A549 (cell line): ENCODE data around the gene ATXN1L. TPM values are rescaled to one million over a fixed set of nuclear protein-coding genes. Genes with fewer than 3 reads are reported as not detected.

Source experiments
- ATAC-seq, 2 experiments: fragments of 200-7000 bp in 1 of 2; fragments of >200 bp in 1 of 2; cut with Nextera tagmentation in 1 of 2; cut with Tn5 transposase in 1 of 2; 3 replicates each; pipeline versions ENCODE4 v1.8.0 to v1.9.1; 2018 to 2020; ENCODE audit warnings: mild to moderate bottlenecking in 1 of 2, moderate library complexity in 1 of 2
- CTCF ChIA-PET: fragments of 300-600 bp; sonication (Branson Sonifier 250); formaldehyde crosslinking; extraction: SDS; loops from one replicate; lab custom pipeline; 2021; ENCODE audit warnings: antibody characterized with exemption, inconsistent platforms; lab: Yijun Ruan, JAX
- POLR2A ChIA-PET: fragments of 350-600 bp; formaldehyde crosslinking; extraction: SDS; loops from one replicate; lab custom pipeline; 2021; ENCODE audit warnings: antibody characterized with exemption, inconsistent platforms; lab: Yijun Ruan, JAX
- DNase-seq, 2 experiments: peaks; one replicate each; pipeline versions ENCODE4 v3.0.0 to v3.0.0-alpha.2; 2011 to 2016; ENCODE audit warnings: low read depth in 1 of 2, low spot score in 1 of 2
- FAIRE-seq: peaks from 2 replicates; lab custom pipeline; 2011; peaks lifted over from hg19 to GRCh38; lab: Jason Lieb, UNC
- H3K27ac ChIP-seq, 2 experiments: fragments of >200 bp; sonication (Bioruptor Twin); formaldehyde crosslinking; 3 replicates each; pipeline ENCODE4 v1.5.1; 2016 to 2017
- H3K4me1 ChIP-seq: fragments of >200 bp; sonication (Bioruptor Twin); formaldehyde crosslinking; 3 replicates; pipeline ENCODE4 v1.6.1; 2016
- H3K4me2 ChIP-seq: fragments of >200 bp; sonication (Bioruptor Twin); formaldehyde crosslinking; 3 replicates; pipeline ENCODE4 v1.6.1; 2016
- H3K4me3 ChIP-seq: fragments of >200 bp; sonication (Bioruptor Twin); formaldehyde crosslinking; 3 replicates; pipeline ENCODE4 v1.5.1; 2016
- H3K9me3 ChIP-seq: fragments of >200 bp; sonication (Bioruptor Twin); formaldehyde crosslinking; 3 replicates; pipeline ENCODE4 v1.6.1; 2016
- BHLHE40 ChIP-seq: IDR thresholded peaks from 2 replicates; pipeline ENCODE4 v1.6.1; 2012; ENCODE audit warnings: low read depth, low read length, inconsistent platforms
- CHD4 ChIP-seq: fragments of 200-600 bp; sonication (generic); IDR thresholded peaks from 2 replicates; pipeline ENCODE4 v1.6.1; 2016; ENCODE audit warnings: antibody characterized with exemption, mild to moderate bottlenecking, borderline replicate concordance
- EHF ChIP-seq: fragments of 250-450 bp; sonication (Bioruptor Pico); IDR thresholded peaks from 2 replicates; pipeline ENCODE4 v1.5.0; 2020; ENCODE audit warnings: mild to moderate bottlenecking
- ELK1 ChIP-seq: fragments of 150-350 bp; IDR thresholded peaks from 2 replicates; pipeline ENCODE4 v1.6.1; 2014; ENCODE audit warnings: low read depth, mild to moderate bottlenecking, low read length
- EP300 ChIP-seq, 2 experiments: fragments of >200 bp; sonication (Bioruptor Twin); formaldehyde crosslinking; IDR thresholded peaks; 2 replicates in 1 of 2; 3 replicates in 1 of 2; pipeline ENCODE4 v1.6.1; 2016 to 2017
- FOSL2 ChIP-seq, 2 experiments: fragments of 450-650 bp in 1 of 2; fragments of >200 bp in 1 of 2; sonication (Bioruptor Twin) in 1 of 2; formaldehyde crosslinking; IDR thresholded peaks; 2 replicates each; pipeline versions ENCODE4 v1.5.0 to v1.6.1; 2016 to 2020; ENCODE audit warnings: mild to moderate bottlenecking in 1 of 2, moderate library complexity in 1 of 2
- FOXS1 ChIP-seq: fragments of 250-450 bp; sonication (Bioruptor Pico); IDR thresholded peaks from 2 replicates; pipeline ENCODE4 v1.5.0; 2020; ENCODE audit warnings: mild to moderate bottlenecking, moderate library complexity
- GATA3 ChIP-seq: IDR thresholded peaks from 2 replicates; pipeline ENCODE4 v1.6.1; 2012; ENCODE audit warnings: borderline replicate concordance
- HMGXB4 ChIP-seq: fragments of 250-450 bp; sonication (Bioruptor Pico); IDR thresholded peaks from 2 replicates; pipeline ENCODE4 v1.5.0; 2021; ENCODE audit warnings: mild to moderate bottlenecking, moderate library complexity, borderline replicate concordance
- HOXA7 ChIP-seq: fragments of 250-450 bp; sonication (Bioruptor Pico); IDR thresholded peaks from 2 replicates; pipeline ENCODE4 v1.5.0; 2020; ENCODE audit warnings: mild to moderate bottlenecking, moderate library complexity
- HOXB13 ChIP-seq: fragments of 250-450 bp; sonication (Bioruptor Pico); IDR thresholded peaks from 2 replicates; pipeline ENCODE4 v1.5.0; 2020; ENCODE audit warnings: low read depth, mild to moderate bottlenecking, moderate library complexity
- JUN ChIP-seq, 2 experiments: fragments of >200 bp; sonication (Bioruptor Twin); formaldehyde crosslinking; IDR thresholded peaks; 2 replicates in 1 of 2; 3 replicates in 1 of 2; pipeline ENCODE4 v1.6.1; 2016 to 2017
- JUNB ChIP-seq: fragments of >200 bp; sonication (Bioruptor Twin); formaldehyde crosslinking; IDR thresholded peaks from 2 replicates; pipeline ENCODE4 v1.6.1; 2016
- KDM5A ChIP-seq: fragments of 200-600 bp; sonication (generic); IDR thresholded peaks from 2 replicates; pipeline ENCODE4 v1.6.1; 2016; ENCODE audit warnings: antibody characterized with exemption, mild to moderate bottlenecking
- MAFK ChIP-seq: fragments of 450-650 bp; IDR thresholded peaks from 2 replicates; pipeline ENCODE4 v1.6.1; 2014; ENCODE audit not compliant: partially characterized antibody
- MAX ChIP-seq: IDR thresholded peaks from 2 replicates; pipeline ENCODE4 v1.6.1; 2012
- MAZ ChIP-seq: fragments of 150-350 bp; IDR thresholded peaks from 2 replicates; pipeline ENCODE4 v1.6.1; 2014; ENCODE audit warnings: antibody characterized with exemption, low read depth, low read length, borderline replicate concordance
- NFE2L2 ChIP-seq: fragments of 150-350 bp; conservative IDR thresholded peaks from 2 replicates; pipeline ENCODE4 v1.6.1; 2014; ENCODE audit warnings: low read length
- PBX3 ChIP-seq: IDR thresholded peaks from 2 replicates; pipeline ENCODE4 v1.6.1; 2012
- POLR2AphosphoS2 ChIP-seq: conservative IDR thresholded peaks from 2 replicates; pipeline ENCODE4 v1.6.1; 2012; ENCODE audit warnings: low read length, improper control_type of control experiment, inconsistent platforms
- RAD21 ChIP-seq, 2 experiments: fragments of >200 bp in 1 of 2; sonication (Bioruptor Twin) in 1 of 2; formaldehyde crosslinking in 1 of 2; IDR thresholded peaks in 1 of 2; conservative IDR thresholded peaks in 1 of 2; 2 replicates in 1 of 2; 3 replicates in 1 of 2; pipeline ENCODE4 v1.6.1; 2012 to 2018; ENCODE audit warnings: inconsistent platforms in 1 of 2
- RFX5 ChIP-seq: fragments of 450-650 bp; IDR thresholded peaks from 2 replicates; pipeline ENCODE4 v1.7.1; 2014; ENCODE audit warnings: antibody characterized with exemption, mild to moderate bottlenecking, moderate library complexity
- SREBF2 ChIP-seq: fragments of 450-650 bp; IDR thresholded peaks from 2 replicates; pipeline ENCODE4 v1.6.1; 2014; ENCODE audit warnings: mild to moderate bottlenecking, moderate library complexity
- TFCP2L1 ChIP-seq: fragments of 250-450 bp; sonication (Bioruptor Pico); IDR thresholded peaks from 2 replicates; pipeline ENCODE4 v1.5.0; 2021; ENCODE audit warnings: mild to moderate bottlenecking
- TP53 ChIP-seq: fragments of 250-450 bp; sonication (Bioruptor Pico); IDR thresholded peaks from 2 replicates; pipeline ENCODE4 v1.5.0; 2021; ENCODE audit warnings: mild to moderate bottlenecking, moderate library complexity
- USF2 ChIP-seq: fragments of 450-650 bp; IDR thresholded peaks from 2 replicates; pipeline ENCODE4 v1.6.1; 2014; ENCODE audit warnings: antibody characterized with exemption
- ZFP36 ChIP-seq: fragments of 450-650 bp; IDR thresholded peaks from 2 replicates; pipeline ENCODE4 v1.6.1; 2014; ENCODE audit warnings: borderline replicate concordance; ENCODE audit not compliant: partially characterized antibody
- ZSCAN20 ChIP-seq: fragments of 250-450 bp; sonication (Bioruptor Pico); IDR thresholded peaks from 2 replicates; pipeline ENCODE4 v1.8.0; 2022; ENCODE audit warnings: mild to moderate bottlenecking, moderate library complexity
- WGBS: methylation state at CpG from one replicate; pipeline ENCODE4 v1.1.6; 2017; ENCODE audit errors: missing lambda C conversion rate; 5-methylcytosine and 5-hydroxymethylcytosine counted together
- polyA plus RNA-seq, 4 experiments: library from polyadenylated mRNA; depleted of rRNA in 3 of 4; stranded (reverse); fragments of >200 nt; fragmentation: RNase III in 1 of 4; extraction: RNeasy Plus Mini Kit Qiagen cat#74134 plus additional on column Dnase treatment in 1 of 4; gene quantifications; 2 replicates in 3 of 4; 3 replicates in 1 of 4; pipeline ENCODE4 v1.2.3, GENCODE V29; 2011 to 2017

The ATXN1L gene
- polyA plus RNA-seq, 2 of the 4 experiments (the other 2 are of a cell fraction): 16.9 to 17.4 TPM

GRCh38 chr16:71869089-71869488 lies 23.3 kb downstream of the ATXN1L start:
- FAIRE-seq: no peak
- DNase-seq: no peak
- no peak for ATAC-seq
- ChIA-PET POLR2A (no interaction called here), CTCF (interaction anchor here (1.2 to 1.4 kb wide), 2 partner anchors 10 to 14 kb away, joined by 3 to 8 read pairs; partner anchors contain the start of gene ZNF821)
- TF ChIP-seq BHLHE40 (no peak), MAFK (no peak), ZFP36 (no peak), ZSCAN20 (CRISPR knock-in tag) (no peak), FOXS1 (CRISPR knock-in tag) (no peak), CHD4 (no peak), PBX3 (no peak), HOXB13 (no peak), POLR2AphosphoS2 (no peak), MAX (no peak), TFCP2L1 (CRISPR knock-in tag) (no peak), JUN (IDR thresholded peaks at IDR 0.05) (no peak), HMGXB4 (no peak), SREBF2 (no peak), ELK1 (no peak), USF2 (no peak)
- Histone ChIP-seq H3K4me2 (no peak overlapping the region), H3K4me3 (no peak overlapping the region), H3K27ac (no peak overlapping the region), H3K9me3 (no peaks in the 10 kb centered on the region), H3K4me1 (no peaks in the 10 kb centered on the region)
- 88% methylated on average over 1 of the region's 1 CpG for WGBS

- FAIRE-seq: no peak
- no peak for ATAC-seq
These were observed 25.0 kb downstream of the ATXN1L start for GRCh38 chr16:71870818-71871217.

More at GRCh38 chr16:71870818-71871217, 25.0 kb downstream of the ATXN1L start:
- POLR2A ChIA-PET: no interaction called here
- 82% methylated on average over 2 of the region's 2 CpGs for WGBS
- DNase-seq: no peak
- no peak overlapping the region for H3K4me3 ChIP-seq
- no peaks in the 10 kb centered on the region for H3K4me1 ChIP-seq
- TF ChIP-seq FOSL2 (IDR thresholded peaks at IDR 0.05) (no peak), FOSL2 (CRISPR knock-in tag; IDR thresholded peaks at IDR 0.05) (no peak), NFE2L2 (no peak), KDM5A (no peak), BHLHE40 (no peak), HMGXB4 (no peak), EHF (no peak), EP300 (IDR thresholded peaks at IDR 0.05) (no peak), GATA3 (no peak), MAZ (no peak), JUNB (no peak), HOXA7 (CRISPR knock-in tag) (no peak), FOXS1 (CRISPR knock-in tag) (no peak), TP53 (CRISPR knock-in tag) (no peak), RFX5 (no peak), RAD21 (conservative IDR thresholded peaks at IDR 0.05 in 1 of 2, IDR thresholded peaks at IDR 0.05 in 1 of 2) (no peak), MAFK (no peak), ZSCAN20 (CRISPR knock-in tag) (no peak)
- H3K4me2 ChIP-seq: no peak overlapping the region
- H3K9me3 ChIP-seq: no peaks in the 10 kb centered on the region
- H3K27ac ChIP-seq: no peak overlapping the region
- CTCF ChIA-PET: interaction anchor here (4.2 kb wide), 1 partner anchor 13 kb away, joined by 44 read pairs; the partner anchor contains the start of gene ZNF821
